Mammary epithelial cell (primary cell): Measurements from ENCODE around the gene ALDH4A1.

Experiments used
- EZH2 ChIP-seq: IDR thresholded peaks from 2 replicates; pipeline ENCODE4 v1.6.1; 2012; ENCODE audit warnings: low read length, inconsistent platforms, borderline replicate concordance
- TF ChIP-seq, protein P1 (sequence below), 2 donors: IDR thresholded peaks in 1 of 2; conservative IDR thresholded peaks in 1 of 2; 2 replicates each; pipeline ENCODE4 v1.5.1; 2011 to 2012; ENCODE audit warnings: inconsistent platforms in 2 of 2, low read length in 2 of 2, mild to moderate bottlenecking in 2 of 2, control low read depth in 1 of 2, low read depth in 1 of 2; ENCODE audit not compliant: insufficient read depth in 1 of 2; ENCODE audit errors: extremely low read depth in 1 of 2

DNA sequence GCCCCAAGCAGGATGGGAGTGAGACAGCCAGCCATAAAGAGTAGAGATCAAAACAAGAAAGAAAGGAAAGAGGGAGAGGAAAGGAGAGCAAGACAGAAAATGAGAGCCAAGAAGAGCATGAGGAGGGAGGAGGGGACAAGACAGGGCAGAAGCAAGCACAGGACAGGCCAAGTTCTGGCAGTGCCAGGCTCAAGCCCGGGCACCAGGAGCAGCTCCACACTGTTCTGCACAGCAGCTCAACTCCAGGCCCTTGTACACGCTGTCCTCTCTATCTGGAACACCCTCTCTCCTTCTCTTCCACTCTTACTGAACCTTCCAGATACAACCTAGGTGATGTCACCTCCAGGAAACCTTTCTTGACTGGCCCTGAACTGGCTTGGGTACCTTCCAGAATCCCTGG lies 42.5 kb upstream of the ALDH4A1 start:
- TF ChIP-seq, protein P1, sequence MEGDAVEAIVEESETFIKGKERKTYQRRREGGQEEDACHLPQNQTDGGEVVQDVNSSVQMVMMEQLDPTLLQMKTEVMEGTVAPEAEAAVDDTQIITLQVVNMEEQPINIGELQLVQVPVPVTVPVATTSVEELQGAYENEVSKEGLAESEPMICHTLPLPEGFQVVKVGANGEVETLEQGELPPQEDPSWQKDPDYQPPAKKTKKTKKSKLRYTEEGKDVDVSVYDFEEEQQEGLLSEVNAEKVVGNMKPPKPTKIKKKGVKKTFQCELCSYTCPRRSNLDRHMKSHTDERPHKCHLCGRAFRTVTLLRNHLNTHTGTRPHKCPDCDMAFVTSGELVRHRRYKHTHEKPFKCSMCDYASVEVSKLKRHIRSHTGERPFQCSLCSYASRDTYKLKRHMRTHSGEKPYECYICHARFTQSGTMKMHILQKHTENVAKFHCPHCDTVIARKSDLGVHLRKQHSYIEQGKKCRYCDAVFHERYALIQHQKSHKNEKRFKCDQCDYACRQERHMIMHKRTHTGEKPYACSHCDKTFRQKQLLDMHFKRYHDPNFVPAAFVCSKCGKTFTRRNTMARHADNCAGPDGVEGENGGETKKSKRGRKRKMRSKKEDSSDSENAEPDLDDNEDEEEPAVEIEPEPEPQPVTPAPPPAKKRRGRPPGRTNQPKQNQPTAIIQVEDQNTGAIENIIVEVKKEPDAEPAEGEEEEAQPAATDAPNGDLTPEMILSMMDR (conservative IDR thresholded peaks at IDR 0.05 in 1 of 2, IDR thresholded peaks at IDR 0.05 in 1 of 2; ENCODE audit: extremely low read depth in 1 of 2, insufficient read depth in 1 of 2, low read depth in 1 of 2, low read length in 2 of 2), result no peak
- no peak for TF ChIP-seq EZH2
